Type B pancreatic cell (in vitro differentiated cells): ENCODE data around the gene SLC5A8. TPM values are rescaled to one million over a fixed set of nuclear protein-coding genes. Genes with fewer than 3 reads are reported as not detected.
A peak's percentile ranks its signal among the peaks of the same experiment; 100 is the strongest.
"Not testable (repeated sequence)": the region's sequence is repeated elsewhere in the genome, so short reads cannot be mapped to it uniquely, and the experiment has no call there.

Experiments
- DNase-seq: peaks from one replicate; pipeline ENCODE4 v3.0.0; 2021; ENCODE audit warnings: mixed read lengths; ENCODE audit not compliant: unreplicated experiment; ENCODE audit errors: extremely low spot score
- H3K27ac Mint-ChIP-seq: 2 replicates; pipeline ENCODE4 v1.8.0; 2021; ENCODE audit warnings: mild to moderate bottlenecking, mixed read lengths
- H3K27me3 Mint-ChIP-seq: 2 replicates; pipeline ENCODE4 v1.8.0; 2021; ENCODE audit warnings: mixed read lengths
- H3K36me3 Mint-ChIP-seq: 2 replicates; pipeline ENCODE4 v1.8.0; 2021; ENCODE audit warnings: mixed read lengths
- H3K4me1 Mint-ChIP-seq: one replicate; pipeline ENCODE4 v1.8.0; 2021; ENCODE audit warnings: mixed read lengths; ENCODE audit not compliant: unreplicated experiment
- H3K4me3 Mint-ChIP-seq: 2 replicates; pipeline ENCODE4 v1.8.0; 2021; ENCODE audit warnings: mild to moderate bottlenecking, mixed read lengths
- H3K9me3 Mint-ChIP-seq: 2 replicates; pipeline ENCODE4 v1.8.0; 2021; ENCODE audit warnings: mixed read lengths
- total RNA-seq: library from RNA; stranded (reverse); gene quantifications from 2 replicates; pipeline ENCODE4 v1.2.1, GENCODE V29; 2021; ENCODE audit warnings: low replicate concordance
- TF ChIP-seq, protein P1 (sequence below): fragments of 200-600 bp; sonication (generic); conservative IDR thresholded peaks from 2 replicates; pipeline ENCODE4 v1.5.0; 2021; ENCODE audit warnings: antibody characterized with exemption, mild to moderate bottlenecking

Gene SLC5A8
- total RNA-seq, 1 donor from 2014 or later, result 0.72 TPM

DNA sequence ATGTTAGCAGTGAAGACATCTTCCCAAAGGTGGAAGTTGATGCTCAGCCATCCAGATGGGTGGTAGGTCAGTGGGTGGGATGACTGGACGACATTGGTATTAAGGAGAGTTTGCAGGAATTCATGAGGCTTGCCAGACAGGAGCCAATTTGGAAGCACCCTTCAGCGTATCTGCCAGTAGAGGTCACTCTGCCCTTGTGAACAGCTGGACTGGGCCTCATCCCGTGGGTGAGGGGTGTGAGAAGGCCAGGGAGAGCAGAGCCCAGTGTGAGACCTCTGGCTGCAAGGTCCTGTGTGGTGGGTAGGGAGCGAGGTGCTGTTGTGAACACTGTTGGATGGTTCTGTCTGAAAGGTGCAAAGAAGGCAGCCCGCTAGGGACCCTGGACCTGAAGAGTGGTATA, 37.7 kb downstream of the SLC5A8 start:
- H3K27me3 Mint-ChIP-seq, result peaks cover 33% of the 10 kb centered on the region
- TF ChIP-seq, protein P1, sequence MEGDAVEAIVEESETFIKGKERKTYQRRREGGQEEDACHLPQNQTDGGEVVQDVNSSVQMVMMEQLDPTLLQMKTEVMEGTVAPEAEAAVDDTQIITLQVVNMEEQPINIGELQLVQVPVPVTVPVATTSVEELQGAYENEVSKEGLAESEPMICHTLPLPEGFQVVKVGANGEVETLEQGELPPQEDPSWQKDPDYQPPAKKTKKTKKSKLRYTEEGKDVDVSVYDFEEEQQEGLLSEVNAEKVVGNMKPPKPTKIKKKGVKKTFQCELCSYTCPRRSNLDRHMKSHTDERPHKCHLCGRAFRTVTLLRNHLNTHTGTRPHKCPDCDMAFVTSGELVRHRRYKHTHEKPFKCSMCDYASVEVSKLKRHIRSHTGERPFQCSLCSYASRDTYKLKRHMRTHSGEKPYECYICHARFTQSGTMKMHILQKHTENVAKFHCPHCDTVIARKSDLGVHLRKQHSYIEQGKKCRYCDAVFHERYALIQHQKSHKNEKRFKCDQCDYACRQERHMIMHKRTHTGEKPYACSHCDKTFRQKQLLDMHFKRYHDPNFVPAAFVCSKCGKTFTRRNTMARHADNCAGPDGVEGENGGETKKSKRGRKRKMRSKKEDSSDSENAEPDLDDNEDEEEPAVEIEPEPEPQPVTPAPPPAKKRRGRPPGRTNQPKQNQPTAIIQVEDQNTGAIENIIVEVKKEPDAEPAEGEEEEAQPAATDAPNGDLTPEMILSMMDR, result no peak
- H3K36me3 Mint-ChIP-seq, result no peaks in the 10 kb centered on the region
- no peak overlapping the region for H3K4me3 Mint-ChIP-seq
- no peaks in the 10 kb centered on the region for H3K4me1 Mint-ChIP-seq
- peaks cover 5% of the 10 kb centered on the region for H3K9me3 Mint-ChIP-seq
- no peak for DNase-seq
- H3K27ac Mint-ChIP-seq, result no peak overlapping the region

DNA sequence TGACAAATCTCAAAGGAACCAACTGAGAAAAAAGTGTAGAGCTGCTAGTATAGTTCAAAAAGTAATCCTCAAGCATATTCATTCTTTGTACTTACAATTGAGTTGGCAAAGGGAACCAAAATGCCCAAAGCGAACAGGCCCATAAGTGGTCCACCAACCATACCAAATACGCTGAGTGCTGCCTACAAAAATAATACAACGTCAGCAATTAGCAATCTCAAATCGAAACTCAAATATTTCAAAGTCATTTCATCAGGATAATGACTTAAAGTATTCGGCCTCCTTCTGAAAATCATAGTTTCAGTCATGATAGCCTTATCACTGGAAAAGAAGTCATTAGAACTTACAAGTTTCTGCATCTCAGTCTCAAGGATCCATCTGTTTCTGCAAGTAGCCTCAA, 42.0 kb downstream of the SLC5A8 start:
- Mint-ChIP-seq H3K36me3 (no peaks in the 10 kb centered on the region), H3K27me3 (peaks cover 24% of the 10 kb centered on the region)

DNA sequence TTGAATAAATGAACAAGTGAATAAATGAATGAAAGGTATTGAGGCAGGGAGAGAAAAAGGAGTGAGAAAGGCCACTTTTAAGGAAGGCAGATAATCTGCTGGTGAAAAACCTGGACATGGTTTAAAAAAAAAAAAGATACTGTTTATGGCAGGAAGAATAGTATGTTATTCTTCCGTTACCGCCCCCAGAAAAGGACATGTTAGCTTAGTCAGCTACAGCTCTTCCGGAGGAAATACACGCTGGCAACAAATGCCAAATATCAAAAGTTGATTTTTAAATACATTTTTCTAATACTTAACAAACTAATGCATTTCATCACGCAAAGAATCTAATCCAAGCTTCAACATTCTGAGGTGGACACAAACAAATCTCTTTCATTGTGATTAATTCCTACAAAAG, 43.2 kb downstream of the SLC5A8 start:
- Mint-ChIP-seq H3K36me3 (no peaks in the 10 kb centered on the region), H3K4me1 (no peaks in the 10 kb centered on the region), H3K27me3 (peaks cover 26% of the 10 kb centered on the region), H3K4me3 (no peak overlapping the region), H3K9me3 (peaks cover 5% of the 10 kb centered on the region), H3K27ac (no peak overlapping the region)
- DNase-seq, result no peak
- TF ChIP-seq, protein P1, result no peak

More for the DNA sequence above, 42.0 kb downstream of the SLC5A8 start:
- H3K9me3 Mint-ChIP-seq, result peaks cover 5% of the 10 kb centered on the region
- no peak overlapping the region for H3K27ac Mint-ChIP-seq
- H3K4me3 Mint-ChIP-seq, result no peak overlapping the region
- no peaks in the 10 kb centered on the region for H3K4me1 Mint-ChIP-seq
- TF ChIP-seq, protein P1, result no peak
- no peak for DNase-seq

DNA sequence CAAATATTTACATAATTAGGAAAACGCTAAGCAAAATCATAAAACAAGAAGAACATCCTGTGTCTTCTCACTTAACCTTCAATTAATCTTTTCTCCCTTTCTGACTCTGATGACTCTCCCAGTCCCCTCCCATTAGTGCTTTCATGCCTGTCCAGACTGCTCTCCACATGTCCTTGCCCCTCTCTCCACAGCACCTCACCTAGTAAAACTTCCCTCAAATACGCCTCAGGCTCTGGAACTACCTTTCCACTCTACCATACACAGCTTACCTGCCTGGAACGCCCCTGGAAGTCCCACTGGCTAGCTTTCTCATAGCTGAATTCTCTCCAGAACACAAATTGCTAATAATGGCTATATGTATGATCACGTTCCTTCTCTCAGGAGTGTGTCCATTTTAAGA, 44.7 kb downstream of the SLC5A8 start:
- no peak overlapping the region for H3K4me3 Mint-ChIP-seq
- TF ChIP-seq, protein P1, result no peak
- H3K9me3 Mint-ChIP-seq, result no peaks in the 10 kb centered on the region
- no peaks in the 10 kb centered on the region for H3K36me3 Mint-ChIP-seq
- no peak overlapping the region for H3K27ac Mint-ChIP-seq
- no peaks in the 10 kb centered on the region for H3K4me1 Mint-ChIP-seq
- no peak for DNase-seq
- peaks cover 20% of the 10 kb centered on the region for H3K27me3 Mint-ChIP-seq

DNA sequence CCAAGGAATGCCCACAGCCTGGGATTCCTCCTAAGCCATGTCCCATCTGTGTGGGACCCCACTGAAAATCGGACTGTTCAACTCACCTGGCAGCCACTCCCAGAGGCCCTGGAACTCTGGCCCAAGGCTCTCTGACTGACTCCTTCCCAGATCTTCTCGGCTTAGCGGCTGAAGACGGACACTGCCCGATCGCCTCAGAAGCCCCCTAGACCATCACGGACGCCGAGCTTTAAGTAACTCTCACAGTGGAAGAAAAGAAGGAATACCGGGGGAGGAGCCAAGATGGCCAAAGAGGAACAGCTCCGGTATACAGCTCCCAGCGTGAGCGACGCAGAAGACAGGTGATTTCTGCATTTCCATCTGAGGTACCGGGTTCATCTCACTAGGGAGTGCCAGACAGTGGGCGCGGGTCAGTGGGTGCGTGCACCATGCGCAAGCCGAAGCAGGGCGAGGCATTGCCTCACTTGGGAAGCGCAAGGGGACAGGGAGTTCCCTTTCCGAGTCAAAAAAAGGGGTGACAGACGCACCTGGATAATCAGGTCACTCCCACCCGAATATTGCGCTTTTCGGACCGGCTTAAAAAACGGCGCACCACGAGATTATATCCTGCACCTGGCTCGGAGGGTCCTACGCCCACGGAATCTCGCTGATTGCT, 64.1 kb downstream of the SLC5A8 start:
- H3K9me3 Mint-ChIP-seq, H3K27me3 Mint-ChIP-seq, H3K4me1 Mint-ChIP-seq, H3K36me3 Mint-ChIP-seq, DNase-seq: not testable (repeated sequence)
- Mint-ChIP-seq H3K4me3 (peak overlapping the region; percentile 83), H3K27ac (peak overlapping the region; percentile 41)

DNA sequence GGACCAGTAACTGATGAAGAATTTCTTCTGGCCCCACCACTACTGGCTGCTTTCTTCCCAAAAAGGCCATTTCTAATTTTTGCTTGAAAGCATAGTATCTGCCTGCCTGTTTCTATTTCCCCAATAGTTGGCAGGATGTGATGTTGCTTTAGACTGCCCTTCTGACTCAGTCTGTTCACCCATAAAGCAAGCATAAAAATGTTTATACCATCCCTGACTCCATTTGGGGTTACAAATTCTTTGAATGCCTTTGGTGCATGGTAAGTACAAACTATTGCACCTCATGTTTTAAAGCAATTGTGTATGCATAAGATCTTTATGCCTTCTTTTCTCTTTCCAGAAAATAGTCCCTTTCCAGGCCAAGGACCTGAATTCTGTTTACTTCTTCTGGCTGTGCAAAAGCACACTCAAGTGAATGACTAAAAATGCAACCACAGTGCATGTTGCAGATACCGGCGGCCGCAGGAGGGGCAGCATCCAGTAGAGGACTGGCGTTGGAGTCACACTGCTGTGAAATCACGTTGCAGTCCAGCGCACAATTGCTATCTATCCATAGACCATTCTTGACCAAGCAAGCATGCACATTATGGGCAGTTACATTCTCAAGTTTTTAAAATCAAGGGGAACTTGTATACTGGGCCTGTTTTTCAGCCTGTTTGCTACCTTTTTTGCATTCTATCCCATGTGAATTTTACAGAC, 82.4 kb downstream of the SLC5A8 start:
- H3K4me1 Mint-ChIP-seq, result no peaks in the 10 kb centered on the region
- no peak overlapping the region for H3K27ac Mint-ChIP-seq
- no peak for DNase-seq

More for the DNA sequence above, 82.4 kb downstream of the SLC5A8 start:
- TF ChIP-seq, protein P1, result no peak
- no peaks in the 10 kb centered on the region for H3K36me3 Mint-ChIP-seq
- peaks cover 5% of the 10 kb centered on the region for H3K27me3 Mint-ChIP-seq
- no peaks in the 10 kb centered on the region for H3K9me3 Mint-ChIP-seq
- H3K4me3 Mint-ChIP-seq, result no peak overlapping the region
